HepG2 (cell line): Measurements from ENCODE around the gene MRPL2. TPM values are rescaled to one million over a fixed set of nuclear protein-coding genes. Genes with fewer than 3 reads are reported as not detected.

Source experiments
- AKAP8 ChIP-seq: sonication (generic); formaldehyde crosslinking; IDR thresholded peaks from 2 replicates; pipeline ENCODE4 v1.5.1; 2020; ENCODE audit warnings: mild to moderate bottlenecking, missing genetic modification reagents
- ARNT ChIP-seq: fragments of 450-650 bp; IDR thresholded peaks from 2 replicates; pipeline ENCODE4 v1.6.1; 2017
- BCL6 ChIP-seq: IDR thresholded peaks from 2 replicates; pipeline ENCODE4 v1.6.1; 2016; ENCODE audit warnings: missing genetic modification reagents, missing compliant biosample characterization
- CEBPZ ChIP-seq: IDR thresholded peaks from 2 replicates; pipeline ENCODE4 v1.6.1; 2012; ENCODE audit warnings: low read length, improper control_type of control experiment
- CREBL2 ChIP-seq: sonication (generic); formaldehyde crosslinking; IDR thresholded peaks from 2 replicates; pipeline ENCODE4 v1.8.1; 2023; ENCODE audit warnings: missing genetic modification reagents, mild to moderate bottlenecking, borderline replicate concordance
- EEA1 ChIP-seq: sonication (generic); formaldehyde crosslinking; IDR thresholded peaks from 2 replicates; pipeline ENCODE4 v1.5.1; 2020; ENCODE audit warnings: mild to moderate bottlenecking, missing genetic modification reagents, borderline replicate concordance
- FOSL1 ChIP-seq: sonication (generic); formaldehyde crosslinking; IDR thresholded peaks from 2 replicates; pipeline ENCODE4 v1.9.0; 2021; ENCODE audit warnings: missing genetic modification reagents, borderline replicate concordance
- FOXC1 ChIP-seq: sonication (generic); formaldehyde crosslinking; IDR thresholded peaks from 2 replicates; pipeline ENCODE4 v1.8.0; 2022; ENCODE audit warnings: mild to moderate bottlenecking, missing genetic modification reagents, borderline replicate concordance
- GZF1 ChIP-seq: sonication (generic); formaldehyde crosslinking; IDR thresholded peaks from 2 replicates; pipeline ENCODE4 v1.5.1; 2020; ENCODE audit warnings: mild to moderate bottlenecking, missing genetic modification reagents
- HNRNPH1 ChIP-seq: fragments of 200-400 bp; formaldehyde crosslinking; optimal IDR thresholded peaks from 2 replicates; pipeline ENCODE3; 2017; ENCODE audit warnings: mild to moderate bottlenecking, low read depth, low read length
- NFKB2 ChIP-seq: sonication (generic); formaldehyde crosslinking; IDR thresholded peaks from 2 replicates; pipeline ENCODE4 v1.4.0; 2020; ENCODE audit warnings: missing genetic modification reagents, borderline replicate concordance
- NFYC ChIP-seq: IDR thresholded peaks from 2 replicates; pipeline ENCODE4 v1.6.1; 2016; ENCODE audit warnings: missing genetic modification reagents, missing compliant biosample characterization
- RFX5 ChIP-seq: IDR thresholded peaks from 2 replicates; pipeline ENCODE4 v1.6.1; 2011; ENCODE audit warnings: low read depth, low read length, improper control_type of control experiment
- RNF219 ChIP-seq: sonication (generic); formaldehyde crosslinking; IDR thresholded peaks from 2 replicates; pipeline ENCODE4 v1.5.0; 2020; ENCODE audit warnings: mild to moderate bottlenecking, missing genetic modification reagents
- SIN3A ChIP-seq: IDR thresholded peaks from 2 replicates; pipeline ENCODE4 v1.6.1; 2011; ENCODE audit warnings: low read depth, mild to moderate bottlenecking, control low read depth, low read length, borderline replicate concordance
- TRIM22 ChIP-seq: fragments of 450-650 bp; IDR thresholded peaks from 2 replicates; pipeline ENCODE4 v1.6.1; 2017
- U2AF1 ChIP-seq: fragments of 200-400 bp; formaldehyde crosslinking; optimal IDR thresholded peaks from 2 replicates; pipeline ENCODE3; 2017; ENCODE audit warnings: mild to moderate bottlenecking, low read depth, low read length
- ZC3H4 ChIP-seq: sonication (generic); formaldehyde crosslinking; IDR thresholded peaks from 2 replicates; pipeline ENCODE4 v1.4.0; 2020; ENCODE audit warnings: missing genetic modification reagents, borderline replicate concordance
- ZNF20 ChIP-seq: sonication (generic); formaldehyde crosslinking; IDR thresholded peaks from 2 replicates; pipeline ENCODE4 v1.4.0; 2020; ENCODE audit warnings: mild to moderate bottlenecking, moderate library complexity, missing genetic modification reagents
- ZNF296 ChIP-seq: sonication (generic); formaldehyde crosslinking; conservative IDR thresholded peaks from 2 replicates; pipeline ENCODE4 v1.5.0; 2020; ENCODE audit warnings: mild to moderate bottlenecking, missing genetic modification reagents
- ZNF503 ChIP-seq: sonication (generic); formaldehyde crosslinking; IDR thresholded peaks from 2 replicates; pipeline ENCODE4 v1.4.0; 2020; ENCODE audit warnings: missing genetic modification reagents
- polyA plus RNA-seq, 8 experiments: library from polyadenylated mRNA; depleted of rRNA in 3 of 8; stranded (reverse) in 7 of 8; unstranded in 1 of 8; fragments of >200 nt; fragmentation: Illumina TruSeq in 4 of 8; extraction: Trizol in 4 of 8; gene quantifications; 2 replicates each; pipeline versions ENCODE4 v1.2.1 to v1.2.3, GENCODE V29; 2011 to 2016; ENCODE audit warnings: low read depth in 4 of 8, missing spikeins in 1 of 8, mixed read lengths in 1 of 8; ENCODE audit not compliant: insufficient read depth in 1 of 8
- total RNA-seq, 5 experiments: library from RNA; depleted of rRNA; stranded (reverse); fragments of >200 nt; fragmentation: Illumina TruSeq; extraction: Trizol; gene quantifications; 2 replicates each; pipeline ENCODE4 v1.2.3, GENCODE V29; 2016; ENCODE audit warnings: low read depth in 1 of 5

The MRPL2 gene
- total and polyA plus RNA-seq, 2 of the 13 experiments (the other 11 are each of a cell fraction or from before 2014, with no cell fraction given): 56.8 to 65.6 TPM

GRCh38 chr6:43021270-43022047 is 37.8 kb downstream of the MRPL2 start, which contains the start of gene RRP36 (continued):
- TF ChIP-seq CEBPZ: no peak
- TF ChIP-seq SIN3A: 0 out of 2 replicates have a peak, but pooled peaks have one; percentile 49
- no peak for TF ChIP-seq HNRNPH1
- no peak for TF ChIP-seq RFX5
- no peak for TF ChIP-seq GZF1 (CRISPR knock-in tag)
- TF ChIP-seq NFYC (CRISPR knock-in tag): peak; percentile 32; the same call in 1 of the 2 replicates
- peak; percentile 92 for TF ChIP-seq CREBL2 (CRISPR knock-in tag)
- peak; percentile 59; the same call in 1 of the 2 replicates for TF ChIP-seq FOXC1 (CRISPR knock-in tag)
- TF ChIP-seq ZNF296 (CRISPR knock-in tag): no peak
- peak; percentile 53; the same call in 1 of the 2 replicates for TF ChIP-seq ZNF503
- 0 out of 2 replicates have a peak, but pooled peaks have one; percentile 85 for TF ChIP-seq EEA1
- TF ChIP-seq ARNT: no peak
- TF ChIP-seq BCL6 (CRISPR knock-in tag): no peak
- TF ChIP-seq ZNF20: 0 out of 2 replicates have a peak, but pooled peaks have one; percentile 69
- no peak for TF ChIP-seq RNF219 (CRISPR knock-in tag)
- TF ChIP-seq FOSL1 (CRISPR knock-in tag): no peak; the same call in 1 of the 2 replicates
- peak; percentile 50; the same call in 1 of the 2 replicates for TF ChIP-seq NFKB2
- no peak for TF ChIP-seq ZC3H4 (CRISPR knock-in tag)
- no peak for TF ChIP-seq U2AF1
- no peak for TF ChIP-seq TRIM22
- peak; percentile 90; the same call in 1 of the 2 replicates for TF ChIP-seq AKAP8 (CRISPR knock-in tag)
